BLaER1 treated with 17β-estradiol and CSF1 and Interleukin-3, amounts not matched to agents 10 nM and 100 nM (cell line): ENCODE results near the gene ERBB4.
"Not testable (repeated sequence)": the region's sequence is repeated elsewhere in the genome, so short reads cannot be mapped to it uniquely, and the experiment has no call there.

Experiments
- H3K27ac ChIP-seq, 11 experiments: shearing (Covaris generic); formaldehyde crosslinking; 2 replicates each; pipeline ENCODE4 v1.8.1; 2022
- H3K27me3 ChIP-seq, 11 experiments: shearing (Covaris generic); formaldehyde crosslinking; 2 replicates each; pipeline ENCODE4 v1.8.1; 2022
- H3K36me3 ChIP-seq, 11 experiments: shearing (Covaris generic); formaldehyde crosslinking; 2 replicates each; pipeline ENCODE4 v1.8.1; 2022
- H3K4me1 ChIP-seq, 10 experiments: shearing (Covaris generic); formaldehyde crosslinking; 2 replicates each; pipeline ENCODE4 v1.8.1; 2022
- H3K4me2 ChIP-seq, 11 experiments: shearing (Covaris generic); formaldehyde crosslinking; 2 replicates each; pipeline ENCODE4 v1.8.1; 2022
- H3K4me3 ChIP-seq, 10 experiments: shearing (Covaris generic); formaldehyde crosslinking; 2 replicates each; pipeline ENCODE4 v1.8.1; 2022
- H3K9ac ChIP-seq, 11 experiments: shearing (Covaris generic); formaldehyde crosslinking; 2 replicates each; pipeline ENCODE4 v1.8.1; 2022
- H3K9me3 ChIP-seq, 11 experiments: shearing (Covaris generic); formaldehyde crosslinking; replicated peaks in 1 of 11; 2 replicates each; pipeline ENCODE4 v1.8.1; 2022
- H4K20me1 ChIP-seq, 11 experiments: shearing (Covaris generic); formaldehyde crosslinking; 2 replicates each; pipeline ENCODE4 v1.8.1; 2022
- Cebpa-rat ChIP-seq, 11 experiments: shearing (Covaris generic); IDR thresholded peaks; 2 replicates each; pipeline ENCODE4 v1.8.1; 2022

ERBB4 gene

DNA sequence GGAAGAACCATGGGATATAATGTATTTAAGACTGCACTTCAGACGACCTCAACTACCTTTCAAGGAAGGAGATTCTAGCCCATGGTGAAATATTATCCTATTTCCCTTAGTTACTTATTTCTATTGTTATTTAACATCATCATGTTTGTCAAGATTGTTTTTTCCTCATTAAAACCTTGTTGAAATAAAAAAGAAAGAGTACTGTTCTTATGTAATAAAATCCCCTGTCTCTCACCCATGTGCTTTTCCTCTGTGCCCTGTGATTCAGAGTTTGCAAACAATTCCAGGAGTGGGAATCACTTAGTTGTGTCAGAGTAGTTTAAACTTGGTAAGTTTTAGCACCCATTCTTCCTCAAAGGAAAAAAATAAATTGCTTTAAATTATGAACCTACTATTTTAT is 43.6 kb downstream of the ERBB4 start:
- no peak for TF ChIP-seq Cebpa-rat (IDR thresholded peaks at IDR 0.05)
- H3K4me1 ChIP-seq: no peaks in the 10 kb centered on the region
- no peaks in the 10 kb centered on the region for H3K9me3 ChIP-seq
- no peak overlapping the region for H3K27ac ChIP-seq
- no peak overlapping the region for H3K9ac ChIP-seq
- H3K27me3 ChIP-seq: no peaks in the 10 kb centered on the region
- H4K20me1 ChIP-seq: no peaks in the 10 kb centered on the region
- H3K4me3 ChIP-seq: no peak overlapping the region
- H3K36me3 ChIP-seq: no peaks in the 10 kb centered on the region
- H3K4me2 ChIP-seq: no peak overlapping the region

DNA sequence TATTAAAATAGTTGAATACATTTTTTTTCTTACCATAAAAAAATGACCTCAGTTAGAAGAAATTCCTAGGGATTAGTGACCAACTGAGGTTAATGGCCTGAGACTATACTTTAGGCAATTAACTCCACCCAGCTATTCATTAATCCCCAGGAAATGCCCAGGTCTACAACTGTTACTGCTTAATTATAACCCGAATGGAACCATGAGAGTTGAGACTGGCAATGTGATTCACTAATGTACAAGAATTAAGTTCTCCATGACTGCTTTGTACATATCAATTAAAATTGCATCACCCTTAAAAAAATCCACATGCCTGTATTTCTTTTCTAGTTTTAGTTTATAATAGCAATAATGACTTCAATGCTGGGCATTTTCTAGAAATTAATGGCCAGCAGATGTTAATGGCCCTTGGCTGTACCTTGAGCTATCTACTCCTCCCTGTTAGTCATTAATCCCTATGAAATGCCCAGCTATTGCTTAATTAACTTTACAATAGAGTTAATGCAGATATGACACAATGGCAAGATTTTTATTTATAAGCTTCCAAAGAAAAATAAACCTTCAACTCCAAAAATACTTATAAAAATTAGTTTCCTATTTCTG is 44.1 kb downstream of the ERBB4 start:
- no peaks in the 10 kb centered on the region for H3K27me3 ChIP-seq
- H3K27ac ChIP-seq: no peak overlapping the region
- H3K4me3 ChIP-seq: no peak overlapping the region
- H3K9ac ChIP-seq: no peak overlapping the region
- TF ChIP-seq Cebpa-rat (IDR thresholded peaks at IDR 0.05): no peak
- H3K4me1 ChIP-seq: no peaks in the 10 kb centered on the region
- no peaks in the 10 kb centered on the region for H3K36me3 ChIP-seq
- H3K9me3 ChIP-seq: no peaks in the 10 kb centered on the region
- H4K20me1 ChIP-seq: no peaks in the 10 kb centered on the region
- no peak overlapping the region for H3K4me2 ChIP-seq

DNA sequence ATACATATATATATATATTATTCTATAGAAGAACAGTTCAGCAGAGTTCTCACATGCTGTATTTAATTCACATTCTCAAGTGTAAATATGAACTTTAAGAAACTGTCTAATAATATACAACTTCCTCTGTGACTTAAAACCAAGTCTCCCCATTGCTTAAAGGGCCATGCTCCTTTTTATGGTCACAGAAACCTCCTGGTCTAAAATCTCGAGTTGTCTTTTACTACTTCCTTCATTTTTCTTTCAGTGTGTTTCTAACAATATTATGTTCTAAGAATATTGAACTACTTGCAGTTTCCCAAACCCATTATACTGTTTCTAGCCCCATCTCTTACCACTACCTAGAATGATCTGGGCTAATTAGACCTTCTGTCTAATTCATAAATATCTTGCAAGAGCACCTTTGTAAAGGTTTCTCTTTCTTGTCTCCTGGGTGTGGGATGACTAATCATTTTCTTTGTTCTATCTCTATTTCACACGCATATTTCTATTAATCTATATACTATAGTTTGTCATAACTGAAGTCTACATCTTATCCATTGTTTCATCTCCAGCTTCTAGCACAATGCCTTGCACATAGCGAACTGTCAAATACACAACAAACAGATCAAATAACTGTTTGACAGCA is 48.8 kb downstream of the ERBB4 start:
- no peak for TF ChIP-seq Cebpa-rat (IDR thresholded peaks at IDR 0.05)
- no peak overlapping the region for H3K4me2 ChIP-seq
- H4K20me1 ChIP-seq: no peaks in the 10 kb centered on the region
- H3K9me3 ChIP-seq: no peaks in the 10 kb centered on the region
- no peak overlapping the region for H3K27ac ChIP-seq
- no peaks in the 10 kb centered on the region for H3K27me3 ChIP-seq
- no peaks in the 10 kb centered on the region for H3K36me3 ChIP-seq
- H3K9ac ChIP-seq: no peak overlapping the region
- H3K4me3 ChIP-seq: no peak overlapping the region
- H3K4me1 ChIP-seq: no peaks in the 10 kb centered on the region

DNA sequence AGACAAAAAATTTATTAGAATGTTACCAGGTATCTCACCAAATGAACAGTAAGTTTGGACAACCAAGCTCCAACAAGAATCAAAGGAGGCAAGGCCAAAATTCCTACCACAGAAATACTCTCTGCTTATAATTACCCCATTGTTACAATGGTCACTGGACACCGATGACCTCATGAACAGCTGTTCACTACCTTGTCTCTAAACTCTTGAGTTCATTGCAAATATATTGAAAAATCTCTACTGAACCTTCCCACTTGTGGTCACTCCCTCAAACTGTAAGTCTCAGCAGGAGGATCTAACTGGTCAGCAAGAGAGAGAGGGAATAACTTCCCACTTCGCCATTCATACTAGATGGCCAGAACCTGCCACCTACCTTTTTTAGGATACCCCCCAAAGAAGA is 50.0 kb downstream of the ERBB4 start:
- no peaks in the 10 kb centered on the region for H4K20me1 ChIP-seq
- TF ChIP-seq Cebpa-rat (IDR thresholded peaks at IDR 0.05): no peak
- H3K4me1 ChIP-seq: no peaks in the 10 kb centered on the region
- no peaks in the 10 kb centered on the region for H3K27me3 ChIP-seq
- H3K9me3 ChIP-seq: no peaks in the 10 kb centered on the region
- no peak overlapping the region for H3K4me2 ChIP-seq
- no peak overlapping the region for H3K4me3 ChIP-seq
- H3K27ac ChIP-seq: no peak overlapping the region
- no peaks in the 10 kb centered on the region for H3K36me3 ChIP-seq
- no peak overlapping the region for H3K9ac ChIP-seq

DNA sequence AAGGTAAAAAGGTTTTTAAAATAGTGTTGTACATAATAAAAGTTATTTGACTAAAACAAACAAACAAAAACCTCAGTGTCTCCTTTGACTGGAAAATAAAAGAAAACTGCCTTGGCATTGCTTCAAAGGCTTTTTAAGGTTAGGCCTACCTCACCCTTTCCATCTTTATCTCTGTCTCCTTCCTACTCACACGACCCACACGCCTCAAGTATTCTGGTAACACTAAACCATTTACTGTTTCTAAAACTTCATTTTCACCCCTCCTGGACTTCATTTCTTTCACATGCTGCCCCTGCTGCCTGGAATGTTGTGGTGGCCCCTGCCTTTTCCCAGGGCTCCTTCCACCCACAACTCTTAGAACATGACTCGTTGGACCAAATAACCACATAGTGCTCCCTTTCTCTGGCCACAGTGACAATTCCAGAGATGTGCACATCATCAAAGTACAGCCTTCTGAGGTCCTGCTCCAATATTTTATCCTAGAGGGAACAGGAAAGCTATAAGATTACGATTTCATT is 54.0 kb downstream of the ERBB4 start:
- H4K20me1 ChIP-seq: no peaks in the 10 kb centered on the region

DNA sequence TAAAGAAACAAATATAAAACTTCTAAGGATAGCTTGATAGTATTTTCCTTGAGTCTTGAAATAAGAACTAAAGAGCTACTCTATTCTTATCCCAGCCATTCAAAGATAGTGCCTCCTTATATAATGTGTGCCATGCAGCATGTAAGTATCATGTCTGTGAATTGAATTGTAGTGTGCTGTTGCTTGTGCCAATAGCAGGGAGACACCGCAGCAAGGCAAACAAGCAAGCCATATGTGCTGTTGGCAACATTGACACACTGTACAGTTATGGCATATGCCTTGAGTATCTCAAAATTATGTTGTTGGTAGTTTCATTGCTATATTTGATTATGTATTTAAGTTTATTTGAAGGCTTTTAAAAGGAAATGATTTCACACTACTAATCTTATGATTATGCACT is 58.2 kb downstream of the ERBB4 start:
- no peak for TF ChIP-seq Cebpa-rat (IDR thresholded peaks at IDR 0.05)
- Histone ChIP-seq H3K4me3 (no peak overlapping the region), H3K27me3 (no peaks in the 10 kb centered on the region), H3K9me3 (no peaks in the 10 kb centered on the region), H4K20me1 (no peaks in the 10 kb centered on the region), H3K36me3 (no peaks in the 10 kb centered on the region), H3K4me1 (no peaks in the 10 kb centered on the region), H3K4me2 (no peak overlapping the region), H3K9ac (no peak overlapping the region), H3K27ac (no peak overlapping the region)

More for the DNA sequence above, 54.0 kb downstream of the ERBB4 start:
- no peaks in the 10 kb centered on the region for H3K4me1 ChIP-seq
- no peaks in the 10 kb centered on the region for H3K9me3 ChIP-seq
- no peak overlapping the region for H3K4me2 ChIP-seq
- H3K27ac ChIP-seq: no peak overlapping the region
- H3K9ac ChIP-seq: no peak overlapping the region
- H3K27me3 ChIP-seq: no peaks in the 10 kb centered on the region
- TF ChIP-seq Cebpa-rat (IDR thresholded peaks at IDR 0.05): no peak
- H3K4me3 ChIP-seq: no peak overlapping the region
- H3K36me3 ChIP-seq: no peaks in the 10 kb centered on the region

DNA sequence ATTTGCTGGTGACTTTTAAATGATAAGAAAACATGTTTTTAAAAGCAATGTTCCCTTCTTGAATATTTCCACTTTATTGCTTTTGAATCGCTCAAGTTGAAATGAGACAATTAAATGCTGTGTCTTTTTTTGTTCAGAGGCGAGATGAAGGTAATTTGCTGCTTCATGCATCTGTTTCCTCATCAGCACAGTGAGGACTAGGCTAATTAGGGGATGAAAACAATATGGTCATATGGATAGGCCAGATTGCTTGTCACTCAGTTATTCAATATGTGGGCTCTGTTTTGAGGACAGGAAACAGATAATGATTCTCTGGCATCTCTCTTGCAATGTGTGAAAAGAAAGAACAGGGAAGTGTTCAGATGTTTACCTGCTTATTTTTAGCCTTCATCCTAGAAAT is 61.0 kb downstream of the ERBB4 start:
- no peak overlapping the region for H3K27ac ChIP-seq
- no peaks in the 10 kb centered on the region for H3K4me1 ChIP-seq
- H3K36me3 ChIP-seq: no peaks in the 10 kb centered on the region
- no peak overlapping the region for H3K4me3 ChIP-seq
- H4K20me1 ChIP-seq: no peaks in the 10 kb centered on the region
- TF ChIP-seq Cebpa-rat (IDR thresholded peaks at IDR 0.05): no peak
- H3K9me3 ChIP-seq: no peaks in the 10 kb centered on the region
- H3K4me2 ChIP-seq: no peak overlapping the region
- H3K9ac ChIP-seq: no peak overlapping the region
- no peaks in the 10 kb centered on the region for H3K27me3 ChIP-seq

DNA sequence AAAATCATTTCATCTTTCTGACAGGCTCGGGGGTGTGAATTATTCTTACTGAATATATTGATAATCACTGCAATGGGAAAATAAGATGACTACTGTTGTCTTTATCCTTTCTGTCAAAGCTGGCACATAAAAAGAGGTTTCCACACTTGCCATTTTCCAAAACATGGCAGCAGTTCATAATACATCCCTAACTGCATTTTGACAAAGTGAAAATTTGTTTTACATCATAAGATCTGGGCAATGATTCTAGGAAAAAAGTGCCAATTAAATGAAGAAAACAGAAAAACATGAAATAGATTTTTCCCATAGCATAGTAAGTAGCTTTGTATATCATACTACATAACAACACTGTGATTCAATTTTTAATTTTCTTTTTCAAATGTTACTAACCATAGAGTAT is 65.4 kb downstream of the ERBB4 start:
- TF ChIP-seq Cebpa-rat (IDR thresholded peaks at IDR 0.05): no peak

DNA sequence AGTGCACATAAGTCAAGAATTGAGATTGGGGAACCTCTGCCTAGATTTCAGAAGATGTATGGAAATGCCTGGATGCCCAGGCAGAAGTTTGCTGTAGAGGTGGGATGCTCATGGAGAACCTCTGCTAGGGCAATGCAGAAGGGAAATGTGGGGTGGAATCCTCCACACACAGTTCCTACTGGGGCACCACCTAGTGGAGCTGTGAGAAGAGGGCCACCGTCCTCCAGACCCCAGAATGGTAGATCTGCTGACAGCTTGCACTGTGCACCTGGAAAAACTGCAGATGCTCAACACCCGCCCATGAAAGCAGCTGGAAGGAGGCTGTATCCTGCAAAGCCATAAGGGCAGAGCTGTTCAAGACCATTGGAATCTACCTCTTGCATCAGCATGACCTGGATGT is 71.1 kb downstream of the ERBB4 start:
- not testable (repeated sequence) for H3K27me3 ChIP-seq, H3K4me2 ChIP-seq, H3K9me3 ChIP-seq, H3K9ac ChIP-seq, H3K4me3 ChIP-seq, H3K36me3 ChIP-seq, H4K20me1 ChIP-seq, H3K27ac ChIP-seq, H3K4me1 ChIP-seq

More for the DNA sequence above, 65.4 kb downstream of the ERBB4 start:
- Histone ChIP-seq H3K9me3 (no peaks in the 10 kb centered on the region; a peak in 1 of 22 replicates), H3K4me2 (no peak overlapping the region), H4K20me1 (no peaks in the 10 kb centered on the region), H3K27me3 (no peaks in the 10 kb centered on the region), H3K4me1 (no peaks in the 10 kb centered on the region), H3K27ac (no peak overlapping the region), H3K9ac (no peak overlapping the region), H3K4me3 (no peak overlapping the region), H3K36me3 (no peaks in the 10 kb centered on the region)

DNA sequence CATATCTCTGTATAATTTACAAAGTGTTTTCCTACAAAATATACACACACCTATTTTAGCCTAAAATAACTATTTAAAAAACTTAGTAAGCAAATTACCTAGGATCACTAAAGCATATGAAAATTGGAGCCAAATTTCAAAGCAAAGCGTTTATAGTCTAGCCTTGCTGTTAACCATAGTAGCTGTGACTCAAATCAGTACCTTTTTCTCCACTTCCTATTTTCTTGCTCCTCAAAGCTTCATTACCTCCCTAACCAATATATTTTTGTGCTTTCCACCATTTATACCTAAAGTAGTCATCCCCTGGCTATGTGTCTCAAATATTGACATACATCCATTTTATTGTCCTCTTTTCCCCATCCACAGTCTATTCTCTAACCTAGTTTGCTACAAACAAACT is 73.1 kb downstream of the ERBB4 start:
- H4K20me1 ChIP-seq: no peaks in the 10 kb centered on the region
- TF ChIP-seq Cebpa-rat (IDR thresholded peaks at IDR 0.05): no peak
- no peaks in the 10 kb centered on the region for H3K36me3 ChIP-seq
- H3K9ac ChIP-seq: no peak overlapping the region
- H3K9me3 ChIP-seq: peaks cover 0 to 8% (median 0%) of the 10 kb centered on the region in 11 experiments; a peak in 2 of 22 replicates
- H3K27ac ChIP-seq: no peak overlapping the region
- H3K27me3 ChIP-seq: no peaks in the 10 kb centered on the region
- H3K4me3 ChIP-seq: no peak overlapping the region
- no peak overlapping the region for H3K4me2 ChIP-seq
- no peaks in the 10 kb centered on the region for H3K4me1 ChIP-seq

DNA sequence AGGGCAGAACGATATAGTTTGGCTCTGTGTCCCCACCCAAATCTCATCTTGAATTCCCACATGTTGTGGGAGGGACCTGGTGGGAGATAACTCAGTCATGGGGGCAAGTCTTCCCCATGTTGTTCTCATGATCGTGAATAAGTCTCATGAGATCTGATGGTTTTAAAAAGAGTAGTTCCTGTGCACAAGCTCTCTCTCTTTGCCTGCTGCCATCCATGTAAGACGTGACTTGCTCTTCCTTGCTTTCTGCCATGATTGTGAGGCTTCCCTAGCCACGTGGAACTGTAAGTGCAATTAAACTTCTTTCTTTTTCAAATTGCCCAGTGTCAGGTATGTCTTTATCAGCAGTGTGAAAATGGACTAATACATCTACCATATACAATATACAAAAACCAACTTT is 76.9 kb downstream of the ERBB4 start:
- H3K4me2 ChIP-seq, H3K4me1 ChIP-seq, H3K4me3 ChIP-seq, H4K20me1 ChIP-seq, H3K9me3 ChIP-seq, H3K9ac ChIP-seq, H3K27ac ChIP-seq, H3K27me3 ChIP-seq, H3K36me3 ChIP-seq: not testable (repeated sequence)
